ENCODE results near the gene AKT2.
A peak's percentile ranks its signal among the peaks of the same experiment; 100 is the strongest.

AKT2 gene

GRCh38 chr19:40298026-40298425 lies 12.9 kb upstream of the AKT2 start:
- DNase-seq, result no peak

GRCh38 chr19:40294560-40294959 lies 9.4 kb upstream of the AKT2 start:
- DNase-seq, result peak; percentile 31 to 37

- no peak for DNase-seq
Observed at GRCh38 chr19:40286971-40287421, 1.9 kb upstream of the AKT2 start.

- DNase-seq, result no peak
Observed at GRCh38 chr19:40286235-40286970, 1.3 kb upstream of the AKT2 start.

GRCh38 chr19:40285353-40286234 lies 449 bp upstream of the AKT2 start:
- peak; percentile 97 to 99 for DNase-seq

GRCh38 chr19:40284251-40284500 lies 969 bp downstream of the AKT2 start:
- DNase-seq, result no peak

GRCh38 chr19:40283414-40284250 lies 1.5 kb downstream of the AKT2 start:
- no peak for DNase-seq

GRCh38 chr19:40282920-40283319 lies 2.2 kb downstream of the AKT2 start:
- DNase-seq, result no peak

- DNase-seq, result no peak
Observed at GRCh38 chr19:40282209-40282580, 3.0 kb downstream of the AKT2 start.

- no peak for DNase-seq
Observed at GRCh38 chr19:40281381-40282208, 3.5 kb downstream of the AKT2 start.

- no peak for DNase-seq
Observed at GRCh38 chr19:40280608-40281221, 4.4 kb downstream of the AKT2 start.

- no peak for DNase-seq
Observed at GRCh38 chr19:40279761-40280607, 5.2 kb downstream of the AKT2 start.

GRCh38 chr19:40279120-40279551 lies 6.0 kb downstream of the AKT2 start:
- peak in 1 of 2 donors; percentile 60 for DNase-seq

- DNase-seq, result no peak
Observed at GRCh38 chr19:40278361-40279035, 6.6 kb downstream of the AKT2 start.

GRCh38 chr19:40277356-40278059 lies 7.6 kb downstream of the AKT2 start:
- DNase-seq, result no peak

- DNase-seq, result no peak
Observed at GRCh38 chr19:40274585-40275544, 10.3 kb downstream of the AKT2 start.

GRCh38 chr19:40273469-40274360 lies 11.4 kb downstream of the AKT2 start:
- DNase-seq, result peak in 1 of 2 donors; percentile 48
